Left ventricle myocardium inferior (tissue), 1 donor: ENCODE data around the gene MGAT5B. TPM values are rescaled to one million over a fixed set of nuclear protein-coding genes. Genes with fewer than 3 reads are reported as not detected.

ENCODE experiments used
- DNase-seq: peaks from one replicate; pipeline ENCODE4 v3.0.0-alpha.2; 2020
- H3K27ac ChIP-seq: fragments of 200-600 bp; replicated peaks from 2 replicates; pipeline ENCODE4 v1.8.0; 2021
- H3K27me3 ChIP-seq: fragments of 200-600 bp; 2 replicates; pipeline ENCODE4 v1.8.0; 2021; ENCODE audit warnings: low read depth
- H3K36me3 ChIP-seq: fragments of 200-600 bp; 2 replicates; pipeline ENCODE4 v1.8.0; 2021
- H3K4me1 ChIP-seq: fragments of 200-600 bp; 2 replicates; pipeline ENCODE4 v1.8.0; 2021
- H3K4me3 ChIP-seq: fragments of 200-600 bp; 2 replicates; pipeline ENCODE4 v1.8.0; 2021; ENCODE audit warnings: mild to moderate bottlenecking, moderate library complexity
- H3K9me3 ChIP-seq: fragments of 200-600 bp; replicated peaks from 2 replicates; pipeline ENCODE4 v1.8.0; 2021
- CTCF ChIP-seq: fragments of 200-600 bp; IDR thresholded peaks from 2 replicates; pipeline ENCODE4 v1.8.0; 2021; ENCODE audit warnings: antibody characterized with exemption, mild to moderate bottlenecking, borderline replicate concordance
- intact Hi-C: fragments of 100-400 bp; cut with micrococcal nuclease; formaldehyde crosslinking; loops from one replicate; pipeline ENCODE4 v1.11.0; 2022
- total RNA-seq: library from RNA; stranded (reverse); fragmentation: NEBNext Ultra II Directional; extraction: Animal tissue kit (Norgen Biotek cat#: 25700); gene quantifications from one replicate; pipeline ENCODE4 v1.2.1, GENCODE V29; 2021
- donor health status: DM: no; HTN: yes; CAD: no; lungs with severe emphysema.

The MGAT5B gene
- total RNA-seq, 1 donor from 2014 or later = 0.08 TPM

- DNase-seq = no peak
- H3K27ac ChIP-seq = no peak overlapping the region
- H3K9me3 ChIP-seq = no peaks in the 10 kb centered on the region
- no peaks in the 10 kb centered on the region for H3K36me3 ChIP-seq
- peaks cover 63% of the 10 kb centered on the region for H3K27me3 ChIP-seq
- peaks cover 9% of the 10 kb centered on the region for H3K4me1 ChIP-seq
- no peak for TF ChIP-seq CTCF
- intact Hi-C loops = no loop called here
- H3K4me3 ChIP-seq = no peak overlapping the region
Observed at GRCh38 chr17:76958974-76959373, 90.8 kb downstream of the MGAT5B start.

DNA sequence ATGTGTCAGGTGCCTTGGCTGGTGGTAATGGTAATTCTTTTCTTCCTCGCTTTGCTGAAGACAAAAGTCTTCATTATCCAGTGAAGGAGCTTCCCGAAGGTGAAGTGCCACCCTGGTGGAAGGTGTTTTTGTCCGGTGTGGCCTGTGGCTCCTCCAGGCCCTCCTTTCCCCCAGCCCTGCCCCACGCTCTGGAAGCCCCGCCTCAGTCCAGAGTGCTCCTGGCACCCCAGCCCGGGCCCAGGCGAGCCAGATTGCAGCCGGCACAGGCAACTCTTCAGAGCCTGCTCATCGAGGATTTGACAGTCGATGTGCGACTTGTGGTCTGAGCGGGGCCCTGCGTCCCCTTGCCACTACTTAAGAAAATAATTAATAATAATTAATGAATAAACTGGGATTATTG, 93.7 kb downstream of the MGAT5B start:
- Histone ChIP-seq H3K36me3 (no peaks in the 10 kb centered on the region), H3K27me3 (peaks cover 72% of the 10 kb centered on the region), H3K9me3 (no peaks in the 10 kb centered on the region), H3K4me1 (peaks cover 9% of the 10 kb centered on the region), H3K4me3 (no peak overlapping the region), H3K27ac (no peak overlapping the region)
- intact Hi-C loops = no loop called here
- no peak for TF ChIP-seq CTCF
- no peak for DNase-seq

DNA sequence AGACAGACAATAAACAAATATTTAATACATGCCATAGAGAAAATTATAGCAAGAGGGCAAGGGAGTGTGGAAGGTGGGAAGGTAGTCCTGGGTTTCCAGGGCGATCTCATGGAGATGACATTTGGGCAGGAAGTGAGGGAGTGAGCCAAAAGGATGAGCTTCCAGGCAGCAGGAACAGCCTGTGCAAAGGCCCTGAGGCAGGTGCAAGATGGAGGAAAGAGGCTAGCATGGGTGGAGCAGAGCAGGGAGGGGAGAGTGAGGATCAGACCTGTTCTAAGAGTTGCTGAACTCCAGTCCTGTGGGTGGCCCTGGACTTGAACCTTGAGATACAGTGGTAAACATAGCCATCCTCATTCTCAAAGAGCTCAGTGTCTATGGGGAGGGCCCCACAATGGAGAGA, 94.7 kb downstream of the MGAT5B start:
- no peaks in the 10 kb centered on the region for H3K36me3 ChIP-seq
- H3K27ac ChIP-seq = no peak overlapping the region
- H3K4me3 ChIP-seq = no peak overlapping the region
- H3K9me3 ChIP-seq = no peaks in the 10 kb centered on the region
- H3K27me3 ChIP-seq = peaks cover 72% of the 10 kb centered on the region
- DNase-seq = no peak
- peaks cover 7% of the 10 kb centered on the region for H3K4me1 ChIP-seq
- intact Hi-C loops = no loop called here
- no peak for TF ChIP-seq CTCF

DNA sequence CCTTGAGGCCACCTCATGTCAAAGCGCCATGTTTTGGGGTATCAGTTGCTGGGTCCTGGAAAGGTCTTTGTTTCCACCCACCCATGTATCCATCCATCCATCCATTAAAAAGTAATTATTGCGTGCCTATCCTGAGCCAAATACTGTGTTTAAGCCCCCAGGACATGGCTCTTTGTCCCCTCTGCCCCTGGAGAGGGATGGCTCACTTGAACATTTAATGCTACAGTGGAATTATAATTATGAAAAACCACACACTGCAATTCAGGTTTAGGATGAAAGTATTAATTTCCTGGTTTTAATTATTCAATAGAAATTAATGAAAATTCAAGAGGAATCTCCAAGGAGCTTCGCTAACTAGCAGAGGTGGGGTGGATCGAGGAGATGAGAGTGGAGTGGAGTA, 97.8 kb downstream of the MGAT5B start:
- H3K36me3 ChIP-seq = no peaks in the 10 kb centered on the region
- H3K27ac ChIP-seq = no peak overlapping the region
- no peaks in the 10 kb centered on the region for H3K9me3 ChIP-seq
- H3K4me1 ChIP-seq = peaks cover 14% of the 10 kb centered on the region
- H3K27me3 ChIP-seq = peaks cover 80% of the 10 kb centered on the region
- intact Hi-C loops = no loop called here
- no peak for DNase-seq
- no peak for TF ChIP-seq CTCF
- H3K4me3 ChIP-seq = no peak overlapping the region

GRCh38 chr17:76966486-76967181, 98.4 kb downstream of the MGAT5B start:
- Histone ChIP-seq H3K4me3 (no peak overlapping the region), H3K27ac (no peak overlapping the region), H3K4me1 (peaks cover 14% of the 10 kb centered on the region), H3K9me3 (no peaks in the 10 kb centered on the region), H3K36me3 (no peaks in the 10 kb centered on the region), H3K27me3 (peaks cover 86% of the 10 kb centered on the region)
- TF ChIP-seq CTCF = no peak
- intact Hi-C loops = no loop called here
- no peak for DNase-seq
